Activated B cell treated with CpG ODN at 0.5 μM for 24 hours (primary cell): ENCODE data around the gene STUM. TPM values are rescaled to one million over a fixed set of nuclear protein-coding genes. Genes with fewer than 3 reads are reported as not detected.

Experiments
- ATAC-seq: fragments of 200-7000 bp; cut with Tn5 transposase; one replicate; pipeline ENCODE4 v1.10.0; 2021; ENCODE audit warnings: low read depth, mild to moderate bottlenecking, moderate library complexity
- CTCF ChIA-PET: fragments of 350-600 bp; sonication (Branson Sonifier 250); formaldehyde crosslinking; loops from one replicate; lab custom pipeline; 2021; ENCODE audit warnings: antibody characterized with exemption; lab: Charles Lee
- POLR2A ChIA-PET: fragments of 350-600 bp; sonication (Branson Sonifier 250); formaldehyde crosslinking; loops from one replicate; lab custom pipeline; 2021; ENCODE audit warnings: antibody characterized with exemption; lab: Charles Lee
- DNase-seq: peaks from one replicate; pipeline ENCODE4 v3.0.0; 2022
- H3K27ac Mint-ChIP-seq: one replicate; pipeline ENCODE4 v1.8.0; 2020; ENCODE audit warnings: mixed read lengths
- H3K27me3 Mint-ChIP-seq: one replicate; pipeline ENCODE4 v1.8.0; 2021; ENCODE audit warnings: mixed read lengths
- H3K36me3 Mint-ChIP-seq: one replicate; pipeline ENCODE4 v1.8.0; 2021; ENCODE audit warnings: low read depth, mixed read lengths
- H3K4me1 Mint-ChIP-seq: one replicate; pipeline ENCODE4 v1.8.0; 2021; ENCODE audit warnings: mixed read lengths
- H3K4me3 Mint-ChIP-seq: one replicate; pipeline ENCODE4 v1.8.0; 2020; ENCODE audit warnings: mild to moderate bottlenecking, mixed read lengths
- H3K9me3 Mint-ChIP-seq: one replicate; pipeline ENCODE4 v1.8.0; 2020; ENCODE audit warnings: mixed read lengths
- intact Hi-C: fragments of 100-400 bp; cut with micrococcal nuclease; formaldehyde crosslinking; loops from one replicate; pipeline ENCODE4 v1.15.1; 2024
- total RNA-seq: library from RNA; stranded (reverse); gene quantifications from 2 replicates; pipeline ENCODE4 v1.2.3, GENCODE V29; 2022
- TF ChIP-seq, protein P1 (sequence below): fragments of 200-600 bp; IDR thresholded peaks from one replicate; pipeline ENCODE4 v1.8.0; 2022; ENCODE audit warnings: antibody characterized with exemption, mild to moderate bottlenecking

STUM gene
- total RNA-seq, 1 donor from 2014 or later, result 0.33 TPM

- Mint-ChIP-seq H3K36me3 (no peaks in the 10 kb centered on the region), H3K27me3 (peaks cover 9% of the 10 kb centered on the region), H3K27ac (no peak overlapping the region), H3K9me3 (no peaks in the 10 kb centered on the region), H3K4me3 (no peak overlapping the region), H3K4me1 (no peaks in the 10 kb centered on the region)
- DNase-seq (no peak), ATAC-seq (no peak)
- TF ChIP-seq, protein P1, sequence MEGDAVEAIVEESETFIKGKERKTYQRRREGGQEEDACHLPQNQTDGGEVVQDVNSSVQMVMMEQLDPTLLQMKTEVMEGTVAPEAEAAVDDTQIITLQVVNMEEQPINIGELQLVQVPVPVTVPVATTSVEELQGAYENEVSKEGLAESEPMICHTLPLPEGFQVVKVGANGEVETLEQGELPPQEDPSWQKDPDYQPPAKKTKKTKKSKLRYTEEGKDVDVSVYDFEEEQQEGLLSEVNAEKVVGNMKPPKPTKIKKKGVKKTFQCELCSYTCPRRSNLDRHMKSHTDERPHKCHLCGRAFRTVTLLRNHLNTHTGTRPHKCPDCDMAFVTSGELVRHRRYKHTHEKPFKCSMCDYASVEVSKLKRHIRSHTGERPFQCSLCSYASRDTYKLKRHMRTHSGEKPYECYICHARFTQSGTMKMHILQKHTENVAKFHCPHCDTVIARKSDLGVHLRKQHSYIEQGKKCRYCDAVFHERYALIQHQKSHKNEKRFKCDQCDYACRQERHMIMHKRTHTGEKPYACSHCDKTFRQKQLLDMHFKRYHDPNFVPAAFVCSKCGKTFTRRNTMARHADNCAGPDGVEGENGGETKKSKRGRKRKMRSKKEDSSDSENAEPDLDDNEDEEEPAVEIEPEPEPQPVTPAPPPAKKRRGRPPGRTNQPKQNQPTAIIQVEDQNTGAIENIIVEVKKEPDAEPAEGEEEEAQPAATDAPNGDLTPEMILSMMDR, result no peak
- intact Hi-C loops, result no loop called here
- CTCF ChIA-PET, result no interaction called here
- POLR2A ChIA-PET, result no interaction called here
Measured at GRCh38 chr1:226534098-226534497, 14.5 kb upstream of the STUM start.

GRCh38 chr1:226534645-226535044 lies 13.9 kb upstream of the STUM start:
- DNase-seq, result no peak
- Mint-ChIP-seq H3K27ac (no peak overlapping the region), H3K4me1 (no peaks in the 10 kb centered on the region), H3K36me3 (no peaks in the 10 kb centered on the region), H3K27me3 (peaks cover 9% of the 10 kb centered on the region), H3K4me3 (no peak overlapping the region), H3K9me3 (no peaks in the 10 kb centered on the region)
- TF ChIP-seq, protein P1, result no peak
- intact Hi-C loops, result no loop called here
- no peak for ATAC-seq
- POLR2A ChIA-PET, result no interaction called here
- CTCF ChIA-PET, result no interaction called here

DNA sequence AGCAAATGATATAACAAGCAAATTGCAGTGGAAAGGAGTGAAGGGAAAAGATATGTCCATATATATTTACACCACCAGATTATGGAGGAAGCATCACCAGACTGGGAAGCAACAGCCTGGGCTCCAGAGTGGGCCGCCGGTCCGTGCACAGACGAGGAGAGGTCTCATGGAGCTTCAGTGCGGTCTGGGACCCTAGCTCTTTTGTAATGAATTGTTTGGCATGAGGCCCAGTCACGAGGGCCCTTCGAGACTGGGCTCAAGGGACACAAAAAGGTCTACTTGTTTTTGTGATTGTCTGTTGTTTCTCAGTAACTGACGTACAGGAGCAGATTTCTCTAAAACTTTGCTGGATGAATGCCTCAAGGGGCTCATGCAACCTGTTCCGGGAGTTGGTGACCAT lies 12.9 kb upstream of the STUM start:
- ChIA-PET CTCF (no interaction called here), POLR2A (no interaction called here)
- intact Hi-C loops, result no loop called here
- Mint-ChIP-seq H3K9me3 (no peaks in the 10 kb centered on the region), H3K36me3 (no peaks in the 10 kb centered on the region), H3K27ac (no peak overlapping the region), H3K27me3 (peaks cover 4% of the 10 kb centered on the region), H3K4me1 (no peaks in the 10 kb centered on the region), H3K4me3 (no peak overlapping the region)
- ATAC-seq (no peak), DNase-seq (no peak)
- TF ChIP-seq, protein P1, result no peak

DNA sequence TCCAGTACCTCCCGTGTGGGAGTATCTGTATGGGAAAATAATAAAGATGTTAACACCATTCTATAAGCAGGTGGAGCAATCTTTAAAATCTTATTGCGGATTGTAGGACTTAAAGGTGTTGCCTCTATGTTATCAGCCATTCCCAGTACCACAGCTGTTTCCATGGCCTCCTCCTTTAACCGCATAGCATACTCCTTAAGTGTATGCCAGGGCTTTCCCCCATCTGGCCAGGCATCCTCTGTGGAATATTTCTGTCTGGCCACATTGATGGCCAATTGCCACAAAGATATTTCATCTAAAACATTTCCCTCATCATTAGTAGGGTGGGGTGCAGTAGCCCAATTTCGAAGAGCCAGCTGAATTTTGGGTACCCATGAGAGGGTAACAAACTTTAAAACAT lies 7.3 kb upstream of the STUM start:
- Mint-ChIP-seq H3K36me3 (no peaks in the 10 kb centered on the region), H3K4me1 (no peaks in the 10 kb centered on the region), H3K27me3 (peaks cover 9% of the 10 kb centered on the region), H3K4me3 (no peak overlapping the region), H3K27ac (no peak overlapping the region), H3K9me3 (no peaks in the 10 kb centered on the region)
- ATAC-seq, result no peak
- TF ChIP-seq, protein P1, result no peak
- DNase-seq, result no peak
- intact Hi-C loops, result loop anchor here (10.0 kb wide), 2 partner anchors 194 to 336 kb away; partner anchors contain the start of gene ITPKB
- POLR2A ChIA-PET, result no interaction called here
- CTCF ChIA-PET, result interaction anchor here (0.8 kb wide), 1 partner anchor 9 kb away, joined by 3 read pairs; no protein-coding TSS in a partner anchor

DNA sequence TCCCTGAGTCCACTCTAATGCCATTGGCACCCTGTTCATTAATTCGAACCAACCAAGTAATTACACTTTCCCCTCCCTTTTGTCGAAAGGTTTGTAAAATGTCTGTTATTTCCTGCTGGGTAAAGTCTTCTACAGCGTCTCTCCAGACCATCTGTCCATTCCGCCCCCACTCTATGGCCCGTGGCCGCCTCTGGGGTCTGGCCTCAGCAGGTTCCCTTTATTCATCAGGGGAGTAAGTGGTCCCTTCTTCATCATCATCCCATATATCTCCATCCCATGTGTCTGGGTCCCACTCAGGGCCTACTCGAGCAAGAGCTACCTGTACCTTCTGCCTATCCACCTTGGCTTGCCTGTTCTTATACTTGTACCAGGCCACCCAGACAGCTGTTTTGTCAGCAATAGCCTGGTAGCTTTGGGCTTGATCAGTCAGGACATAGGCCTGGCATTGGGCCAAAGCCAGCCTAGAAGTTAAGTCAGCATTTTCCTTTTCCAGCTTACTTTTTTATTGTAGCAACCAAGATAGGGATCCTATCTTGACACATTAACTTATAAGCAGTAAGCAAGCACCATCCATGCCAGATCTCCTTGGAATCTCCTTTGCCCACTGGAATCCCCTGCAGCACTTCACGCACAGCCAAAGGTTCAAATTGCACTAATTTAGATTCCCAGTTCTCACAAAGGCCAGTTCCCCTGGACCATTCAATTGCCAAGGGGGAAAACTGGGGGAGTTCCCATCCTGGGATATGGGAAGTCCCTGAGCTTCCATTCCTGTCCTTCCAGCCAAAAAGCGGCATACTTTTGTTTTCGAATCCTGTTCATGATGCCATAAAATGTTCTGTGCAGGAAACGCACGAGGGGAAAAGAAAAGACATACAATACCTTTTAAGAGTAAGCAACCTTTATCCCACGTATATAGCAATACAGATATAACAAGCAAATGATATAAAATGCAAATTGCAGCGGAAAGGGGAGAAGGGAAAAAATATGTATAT lies 6.6 kb upstream of the STUM start:
- ChIA-PET POLR2A (no interaction called here), CTCF (no interaction called here)
- intact Hi-C loops, result loop anchor here (10.0 kb wide), 2 partner anchors 193 to 337 kb away; partner anchors contain the start of gene ITPKB
- TF ChIP-seq, protein P1, result no peak
- H3K27me3 Mint-ChIP-seq, result peaks cover 11% of the 10 kb centered on the region
- H3K4me3 Mint-ChIP-seq, result no peak overlapping the region
- no peak for ATAC-seq
- no peak overlapping the region for H3K27ac Mint-ChIP-seq
- no peaks in the 10 kb centered on the region for H3K36me3 Mint-ChIP-seq
- DNase-seq, result no peak
- H3K9me3 Mint-ChIP-seq, result no peaks in the 10 kb centered on the region
- no peaks in the 10 kb centered on the region for H3K4me1 Mint-ChIP-seq
